Measurements from ENCODE around the gene ANGPTL8.

ANGPTL8 gene

DNA sequence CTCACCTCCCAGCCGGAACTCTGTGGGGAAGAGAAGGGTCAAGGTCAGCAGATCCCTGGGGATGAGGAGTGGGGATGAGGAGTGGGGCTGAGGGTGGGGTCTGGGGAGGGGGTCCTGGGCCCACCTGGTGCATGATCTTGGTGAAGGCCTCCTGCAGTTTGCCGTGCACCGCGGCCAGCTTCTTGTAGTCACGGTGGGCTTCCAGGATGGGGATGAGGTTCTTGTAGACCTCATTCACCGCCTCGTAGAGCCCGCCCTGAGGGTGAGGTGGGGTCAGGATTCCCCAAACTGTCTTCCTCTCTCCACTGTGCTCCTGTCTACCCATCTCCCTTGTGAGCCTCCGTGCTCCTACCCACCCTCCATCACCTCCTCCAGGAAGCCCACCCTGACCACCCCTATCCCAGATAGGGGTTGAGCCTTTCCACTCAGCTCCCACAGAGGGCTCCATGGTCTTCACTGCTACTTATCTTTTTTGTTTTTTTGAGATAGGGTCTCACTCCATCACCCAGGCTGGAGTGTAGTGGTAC lies 35.3 kb upstream of the ANGPTL8 start:
- DNase-seq, result no peak

- DNase-seq, result no peak
Observed at GRCh38 chr19:11204943-11205349, 34.5 kb upstream of the ANGPTL8 start.

- DNase-seq, result no peak
Observed at GRCh38 chr19:11205939-11206570, 33.4 kb upstream of the ANGPTL8 start.

DNA sequence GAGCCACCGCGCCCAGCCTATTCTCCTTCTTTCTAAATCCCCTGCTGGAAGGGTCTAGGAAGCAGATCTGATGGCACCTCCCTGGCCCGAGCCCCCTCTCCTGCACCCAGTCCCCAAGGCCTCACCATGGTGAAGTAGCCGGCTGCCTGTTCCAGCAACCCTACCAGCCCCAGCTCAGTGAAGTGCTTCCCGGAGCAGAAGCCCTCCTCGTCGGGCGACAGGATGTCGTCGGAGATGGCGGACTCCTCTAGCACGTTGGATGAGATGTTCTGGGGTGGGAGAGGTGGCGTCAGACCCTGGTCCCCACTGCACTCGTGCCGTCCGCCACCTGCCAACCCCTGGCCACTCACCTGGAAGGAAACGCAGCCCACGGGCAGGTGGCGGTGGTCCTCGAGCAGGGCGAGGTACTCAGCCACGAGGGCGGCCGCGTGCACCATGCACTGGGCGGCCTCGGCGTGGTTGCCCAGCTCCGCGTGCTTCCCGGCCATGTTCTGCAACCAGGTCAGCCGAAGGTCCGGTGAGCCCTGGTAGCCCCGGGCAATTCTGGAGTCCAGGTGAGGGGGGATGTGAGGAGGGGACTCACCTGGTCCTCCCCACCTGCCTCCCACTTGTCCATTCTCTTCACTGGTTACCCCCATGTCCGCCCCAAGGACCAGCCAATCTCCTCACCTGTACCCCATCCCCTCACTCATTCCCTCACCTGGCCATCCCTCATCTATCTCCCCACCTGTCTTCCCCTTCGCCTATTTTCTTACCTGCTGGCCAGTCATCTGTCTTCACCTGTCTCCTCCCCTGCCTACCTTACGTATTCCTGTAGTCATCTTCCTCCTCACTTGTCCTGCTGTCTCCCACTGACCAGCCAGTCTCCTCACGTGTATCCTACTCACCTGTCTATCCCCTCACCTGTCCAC lies 30.6 kb upstream of the ANGPTL8 start:
- no peak for DNase-seq

DNA sequence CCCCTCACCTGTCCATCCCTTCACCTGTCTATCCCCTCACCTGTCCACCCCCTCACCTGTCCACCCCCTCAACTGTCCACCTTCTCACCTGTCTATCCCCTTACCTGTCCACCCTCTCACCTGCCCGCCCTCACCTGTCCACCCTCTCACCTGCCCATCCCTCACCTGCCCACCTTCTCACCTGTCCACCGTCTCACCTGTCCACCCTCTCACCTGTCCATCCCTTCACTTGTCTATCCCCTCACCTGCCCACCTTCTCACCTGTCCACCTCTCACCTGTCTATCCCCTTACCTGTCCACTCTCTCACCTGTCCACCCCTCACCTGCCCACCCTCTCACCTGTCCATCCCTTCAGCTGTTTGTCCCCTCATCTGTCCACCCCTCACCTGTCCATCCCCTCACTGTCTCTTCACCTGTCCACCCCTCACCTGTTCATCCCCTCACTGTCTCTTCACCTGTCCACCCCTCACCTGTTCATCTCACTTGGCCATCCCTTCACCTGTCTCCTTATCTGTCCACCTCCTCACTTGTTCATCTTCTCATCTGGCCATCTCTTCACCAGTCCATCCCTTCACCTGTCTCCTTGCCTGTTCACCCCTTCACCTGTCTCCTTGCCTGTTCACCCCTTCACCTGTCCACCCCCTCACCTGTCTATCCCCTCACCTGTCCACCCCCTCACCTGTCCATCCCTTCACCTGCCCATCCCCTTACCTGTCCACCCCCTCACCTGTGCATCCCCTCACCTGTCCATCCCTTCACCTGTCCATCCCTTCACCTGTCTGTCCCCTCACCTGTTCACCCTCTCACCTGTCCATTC lies 29.4 kb upstream of the ANGPTL8 start:
- no peak for DNase-seq

DNA sequence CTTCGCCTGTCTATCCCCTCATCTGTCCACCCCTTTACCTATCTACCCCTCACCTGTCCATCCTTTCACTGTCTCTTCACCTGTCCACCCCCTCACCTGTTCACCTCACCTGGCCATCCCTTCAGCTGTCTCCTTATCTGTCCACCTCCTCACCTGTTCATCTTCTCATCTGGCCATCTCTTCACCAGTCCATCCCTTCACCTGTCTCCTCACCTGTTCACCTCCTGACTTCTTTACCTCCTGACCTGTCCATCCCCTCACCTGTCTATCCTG lies 28.8 kb upstream of the ANGPTL8 start:
- no peak for DNase-seq

DNA sequence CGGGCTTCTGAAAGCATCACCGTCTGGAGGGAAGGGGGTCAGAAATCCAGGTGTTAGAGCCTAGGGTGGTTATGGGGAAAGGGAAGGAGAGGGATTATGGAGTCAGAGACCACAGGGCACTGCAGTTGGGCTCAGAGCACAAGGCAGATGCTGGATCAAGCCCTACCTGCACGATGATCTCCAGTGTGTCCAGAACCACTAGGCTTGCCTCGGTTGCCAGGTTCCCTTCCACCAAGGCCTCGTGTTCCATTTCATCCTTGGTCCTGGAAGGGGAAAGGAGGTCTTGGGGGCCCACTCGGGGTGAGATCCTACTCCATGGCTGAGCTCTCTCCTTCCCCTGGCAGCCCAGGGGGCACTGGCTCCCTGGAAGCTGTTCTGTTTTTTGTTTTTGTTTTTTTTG lies 25.0 kb upstream of the ANGPTL8 start:
- DNase-seq, result no peak

GRCh38 chr19:11221082-11221598 lies 18.3 kb upstream of the ANGPTL8 start:
- DNase-seq, result no peak

DNA sequence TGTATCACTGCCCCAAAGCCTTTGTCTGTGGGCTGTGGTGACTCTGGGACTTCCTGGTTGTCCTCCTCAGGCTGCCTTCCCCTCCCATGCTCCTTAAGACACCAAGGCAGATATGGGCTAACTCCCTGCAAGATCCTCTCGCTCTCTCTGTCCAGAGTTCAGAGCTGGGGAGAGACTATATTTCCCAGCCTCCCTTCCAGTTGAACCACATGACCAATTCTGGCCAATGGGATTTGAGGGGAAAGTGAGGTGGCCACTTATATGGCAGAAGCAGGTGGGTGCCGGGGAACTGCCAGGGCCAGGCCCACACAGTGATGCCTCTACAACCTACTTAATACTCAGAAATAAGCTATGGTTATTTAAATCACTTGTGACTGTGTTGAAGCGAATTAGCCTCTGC lies 16.2 kb upstream of the ANGPTL8 start:
- no peak for DNase-seq

DNA sequence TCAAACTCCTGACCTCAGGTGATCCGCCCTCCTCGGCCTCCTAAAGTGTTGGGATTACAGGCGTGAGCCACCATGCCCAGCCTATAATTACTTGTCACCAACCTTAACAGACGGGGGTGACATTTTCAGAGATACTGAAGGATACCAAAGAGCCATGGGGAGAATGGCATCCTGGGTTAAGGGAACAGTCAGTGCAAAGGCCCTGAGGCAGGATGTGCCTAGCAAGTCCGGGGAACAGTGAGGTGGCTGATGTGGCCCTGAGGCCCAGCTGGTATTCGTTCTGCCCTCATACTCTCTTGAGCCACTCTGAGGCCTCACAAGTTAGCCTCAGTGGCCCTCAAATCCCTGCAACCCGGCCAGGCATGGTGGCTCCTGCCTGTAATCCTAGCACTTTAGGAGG lies 15.0 kb upstream of the ANGPTL8 start:
- no peak for DNase-seq

DNA sequence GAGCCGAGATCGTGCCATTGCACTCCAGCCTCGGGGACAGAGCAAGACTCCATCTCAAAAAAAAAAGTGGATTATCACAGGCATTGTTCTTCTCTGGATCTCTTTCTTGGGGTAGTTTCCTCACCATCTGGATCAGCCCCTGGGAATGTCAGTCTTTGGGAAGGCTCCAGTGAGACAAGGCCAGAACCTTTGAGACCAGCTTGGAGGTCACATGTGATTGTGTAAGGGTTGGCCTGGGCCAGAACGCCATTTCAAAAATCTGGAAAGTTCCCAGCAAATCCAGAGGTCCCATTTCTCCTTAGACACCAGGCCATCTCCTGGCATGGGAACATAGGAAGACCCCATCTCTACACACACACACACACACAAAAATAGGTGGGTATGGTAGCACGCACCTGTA lies 14.2 kb upstream of the ANGPTL8 start:
- no peak for DNase-seq

DNA sequence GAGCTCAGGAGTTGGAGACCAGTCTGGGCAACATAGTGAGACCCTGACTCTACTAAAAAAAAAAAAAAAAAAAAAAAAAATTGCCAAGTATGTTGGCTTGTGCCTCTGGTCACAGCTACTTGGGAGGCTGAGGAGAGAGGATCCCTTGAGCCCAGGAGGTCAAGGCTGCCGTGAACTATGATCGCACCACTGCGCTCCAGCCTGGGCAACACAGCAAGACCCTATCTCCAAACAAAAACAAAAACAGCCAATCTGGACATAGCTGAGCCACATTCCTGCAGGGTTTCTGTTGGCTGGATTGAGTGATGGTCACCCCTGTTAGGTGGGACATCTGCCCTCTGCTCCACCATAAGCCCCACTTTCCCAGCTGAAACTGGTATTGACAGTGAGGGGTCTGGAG lies 13.6 kb upstream of the ANGPTL8 start:
- DNase-seq, result no peak

- DNase-seq, result no peak
Observed at GRCh38 chr19:11226716-11227166, 12.7 kb upstream of the ANGPTL8 start.

- DNase-seq, result no peak
Observed at GRCh38 chr19:11227195-11227886, 12.1 kb upstream of the ANGPTL8 start.

- DNase-seq, result no peak
Observed at GRCh38 chr19:11230621-11231386, 8.6 kb upstream of the ANGPTL8 start.

DNA sequence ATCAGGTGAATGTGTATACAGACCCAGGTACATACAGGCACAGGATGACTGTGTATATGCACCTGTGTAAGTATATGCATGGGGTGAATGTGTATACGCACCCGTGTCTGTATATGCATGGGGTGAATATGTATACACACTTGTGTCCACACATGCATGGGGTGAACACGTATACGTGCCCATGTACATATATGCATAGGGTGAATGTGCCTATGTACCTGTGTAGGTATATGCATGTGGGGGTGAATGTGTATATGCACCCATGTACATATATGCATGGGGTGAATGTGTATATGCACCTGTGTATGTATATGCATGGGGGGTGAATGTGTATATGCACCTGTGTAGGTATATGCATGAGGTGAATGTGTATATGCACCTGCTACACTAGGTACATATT lies 6.9 kb upstream of the ANGPTL8 start:
- DNase-seq, result no peak

GRCh38 chr19:11233073-11233472 lies 6.3 kb upstream of the ANGPTL8 start:
- no peak for DNase-seq

DNA sequence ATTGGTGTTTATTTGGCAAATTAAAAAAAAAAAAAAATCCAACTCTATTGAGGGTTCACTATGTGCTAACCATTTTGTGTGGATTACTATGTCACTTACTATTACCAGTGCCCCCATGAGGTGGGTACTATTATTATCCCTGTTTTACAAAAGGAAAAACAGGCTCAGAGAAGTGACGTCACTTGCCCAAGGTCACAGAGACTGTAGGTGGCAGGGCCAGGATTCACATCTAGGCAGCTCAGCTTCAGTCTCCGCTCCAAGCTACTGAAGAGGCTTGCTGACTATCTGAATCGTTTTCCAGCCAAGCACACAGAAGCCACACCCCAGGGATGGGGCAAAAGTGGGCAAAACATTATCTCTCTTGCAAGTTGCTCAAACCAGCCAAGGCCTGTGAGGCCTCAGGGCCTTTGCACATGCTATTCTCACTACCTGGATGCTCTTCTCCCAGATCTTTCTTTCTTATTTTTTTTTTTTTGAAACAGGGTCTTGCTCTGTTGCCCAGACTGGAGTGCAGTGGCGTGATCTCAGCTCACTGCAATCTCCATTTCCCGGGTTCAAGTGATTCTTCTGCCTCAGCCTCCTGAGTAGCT lies 4.8 kb upstream of the ANGPTL8 start:
- no peak for DNase-seq

GRCh38 chr19:11236324-11237301 lies 2.8 kb upstream of the ANGPTL8 start:
- DNase-seq, result no peak

DNA sequence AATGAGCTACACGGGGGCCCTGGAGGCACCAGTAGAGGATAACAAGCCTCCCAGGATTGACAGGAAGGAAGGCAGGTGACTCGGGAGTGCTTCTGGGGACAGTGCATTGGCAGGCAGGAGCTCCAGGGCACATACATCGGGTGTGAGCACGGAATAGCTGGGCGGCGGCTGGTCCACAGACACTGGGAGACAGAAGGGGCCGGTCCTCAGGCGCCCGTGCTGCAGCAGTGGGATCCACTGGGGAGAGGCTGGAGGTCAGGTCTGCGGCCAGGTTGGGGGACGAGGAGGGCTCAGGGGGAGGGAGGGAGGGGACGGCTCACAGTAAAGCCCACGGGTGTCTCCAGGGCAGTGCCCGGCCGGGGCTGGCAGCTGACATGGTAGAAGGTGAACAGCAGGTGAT lies 2.1 kb upstream of the ANGPTL8 start:
- DNase-seq, result no peak

Measured in activated T-cell treated with anti-CD3 and anti-CD28 coated beads for 4 hours (primary cell).